Stimulated activated CD8-positive, alpha-beta memory T cell treated with anti-CD3 and anti-CD28 coated beads, Interleukin-7, amount 100 ng/mL, for 24 hours (primary cell): Measurements from ENCODE around the gene TSNAXIP1.

Experiments
- DNase-seq: peaks from one replicate; pipeline ENCODE4 v3.0.0-alpha.2; 2020; ENCODE audit warnings: low read depth

The TSNAXIP1 gene

DNA sequence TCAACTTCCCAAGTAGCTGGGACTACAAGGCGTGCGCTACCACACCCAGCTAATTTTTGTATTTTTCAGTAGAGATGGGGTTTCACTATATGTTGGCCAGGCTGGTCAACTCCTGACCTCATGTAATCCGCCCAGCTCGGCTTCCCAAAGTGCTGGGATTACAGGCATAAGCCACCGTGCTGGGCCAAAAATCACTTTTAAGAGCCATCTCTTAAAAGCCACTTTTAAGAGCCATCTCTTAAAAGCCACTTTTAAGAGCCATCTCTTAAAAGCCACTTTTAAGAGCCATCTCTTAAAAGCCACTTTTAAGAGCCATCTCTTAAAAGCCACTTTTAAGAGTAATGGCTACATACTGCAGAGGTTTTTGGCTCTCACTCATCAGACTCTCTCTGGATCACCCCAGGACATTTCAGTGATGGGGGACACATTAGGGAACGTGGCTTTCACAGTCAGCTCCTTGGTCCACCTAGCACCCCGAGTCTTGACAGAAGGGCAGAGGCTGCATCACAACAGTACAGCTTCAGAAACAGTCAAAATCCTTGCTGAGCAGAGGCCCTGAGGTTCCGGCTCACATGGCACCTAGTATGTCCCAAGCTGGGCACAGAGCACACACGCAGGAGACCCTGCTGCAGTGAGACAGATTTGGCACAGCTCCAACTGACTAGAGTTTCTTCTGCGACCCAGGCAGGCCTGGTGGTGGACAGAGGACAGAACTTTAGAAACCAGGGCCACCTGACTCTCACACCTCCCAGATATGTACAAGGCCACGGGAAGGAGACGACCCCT lies 23.9 kb upstream of the TSNAXIP1 start:
- DNase-seq, result no peak

DNA sequence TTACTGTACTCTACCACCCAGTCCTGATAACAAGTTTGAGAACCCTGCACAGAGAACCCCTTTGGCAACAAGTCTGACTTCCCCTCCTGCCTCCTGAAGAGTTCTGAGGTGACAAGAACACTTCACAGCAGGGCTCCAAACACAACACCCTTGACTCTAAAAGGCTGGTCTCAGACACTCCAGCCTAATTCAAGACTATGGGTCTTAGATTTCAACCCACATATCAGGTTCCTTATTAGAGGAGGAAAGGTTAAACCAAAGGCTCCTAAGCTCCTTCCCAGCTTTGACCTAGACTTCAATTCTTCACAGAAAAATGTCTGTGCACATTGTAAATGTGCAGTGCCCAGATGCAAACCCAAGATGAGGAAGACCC lies 23.4 kb upstream of the TSNAXIP1 start:
- DNase-seq, result no peak

DNA sequence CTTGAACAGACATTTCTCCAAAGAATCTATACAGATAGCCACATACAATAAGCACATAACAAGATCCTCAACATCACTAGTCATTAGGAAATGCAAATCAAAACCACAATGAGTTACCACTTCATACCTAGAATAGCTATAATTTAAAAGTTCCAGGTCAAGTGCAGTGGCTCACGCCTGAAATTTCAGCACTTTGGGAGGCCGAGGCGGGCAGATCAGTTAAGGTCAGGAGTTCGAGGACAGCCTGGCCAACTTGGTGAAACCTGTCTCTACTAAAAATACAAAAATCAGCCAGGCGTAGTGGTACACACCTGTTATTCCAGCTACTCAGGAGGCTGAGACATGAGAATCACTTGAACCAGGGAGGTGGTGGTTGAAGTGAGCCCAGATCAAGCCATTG lies 20.2 kb upstream of the TSNAXIP1 start:
- no peak for DNase-seq

DNA sequence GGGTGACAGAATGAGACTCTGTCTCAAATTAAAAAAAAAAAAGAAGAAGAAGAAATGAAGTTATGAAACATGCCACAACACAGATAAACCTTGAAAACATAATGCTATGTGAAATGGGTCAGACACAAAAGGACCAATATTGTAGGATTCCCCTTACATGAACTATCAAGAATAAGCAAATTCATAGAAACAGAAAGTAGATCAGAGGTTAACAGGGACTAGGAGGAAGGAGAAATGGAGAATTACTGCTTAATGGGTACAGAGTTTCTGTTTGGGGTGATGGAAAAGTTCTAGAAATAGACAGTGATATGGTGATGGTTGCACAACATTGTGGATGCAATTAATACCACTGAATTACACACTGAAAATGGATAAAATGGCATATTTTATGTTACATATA lies 16.6 kb upstream of the TSNAXIP1 start:
- no peak for DNase-seq

DNA sequence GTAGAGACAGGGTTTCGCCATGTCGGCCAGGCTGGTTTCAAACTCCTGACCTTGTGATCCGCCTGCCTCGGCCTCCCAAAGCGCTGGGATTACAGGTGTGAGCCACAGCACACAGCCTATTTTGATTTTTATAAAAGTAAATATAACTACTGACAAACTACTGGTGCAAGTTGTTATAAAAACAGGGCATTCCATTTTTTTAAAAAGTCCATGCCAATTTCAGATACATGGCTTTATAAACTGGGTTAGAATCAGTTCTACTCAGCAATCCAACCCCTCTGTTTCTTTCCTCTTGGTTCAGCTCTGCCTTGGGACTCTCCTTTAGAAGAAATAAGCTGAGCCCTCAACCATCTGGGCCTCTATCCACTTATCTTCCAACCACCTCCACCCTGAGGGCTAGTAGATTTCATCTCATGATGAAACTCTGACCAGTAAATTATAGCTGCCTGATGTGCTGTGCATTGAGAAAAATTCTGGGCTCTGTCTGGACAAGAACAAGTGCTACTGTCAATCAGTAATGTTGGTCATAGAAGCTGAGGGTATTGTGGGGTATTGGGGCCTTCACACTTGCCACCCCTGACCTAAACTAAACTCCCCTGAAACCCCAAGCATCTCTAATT lies 10.5 kb upstream of the TSNAXIP1 start:
- DNase-seq, result no peak

DNA sequence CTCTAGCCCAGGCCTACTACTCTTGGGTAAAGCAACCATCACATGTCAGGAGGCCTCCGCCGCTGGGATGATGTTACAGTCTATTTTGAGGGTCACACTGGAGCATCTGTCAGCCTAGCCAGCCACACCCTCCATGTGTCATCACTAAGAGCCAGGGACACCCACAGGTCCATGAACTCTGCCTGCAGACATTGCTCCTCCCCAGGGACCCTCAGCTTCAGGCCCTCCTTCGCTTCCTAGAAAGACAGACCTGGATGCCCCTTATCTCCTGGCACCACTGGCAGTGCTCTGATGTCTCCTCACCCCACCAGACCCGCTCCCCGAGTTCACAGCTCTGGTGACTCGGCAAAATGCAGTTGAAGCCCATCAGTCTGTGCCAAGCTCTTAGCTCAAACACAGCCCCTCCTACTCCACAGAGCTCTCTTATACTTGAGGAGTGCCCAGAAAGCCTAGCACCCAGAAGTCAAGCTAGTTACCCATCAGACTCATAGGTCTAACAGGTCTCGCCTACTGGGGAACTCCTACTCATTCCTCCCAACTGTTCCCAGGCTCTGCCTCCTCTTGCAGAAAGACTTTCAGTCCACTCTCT lies 6.3 kb upstream of the TSNAXIP1 start:
- no peak for DNase-seq

DNA sequence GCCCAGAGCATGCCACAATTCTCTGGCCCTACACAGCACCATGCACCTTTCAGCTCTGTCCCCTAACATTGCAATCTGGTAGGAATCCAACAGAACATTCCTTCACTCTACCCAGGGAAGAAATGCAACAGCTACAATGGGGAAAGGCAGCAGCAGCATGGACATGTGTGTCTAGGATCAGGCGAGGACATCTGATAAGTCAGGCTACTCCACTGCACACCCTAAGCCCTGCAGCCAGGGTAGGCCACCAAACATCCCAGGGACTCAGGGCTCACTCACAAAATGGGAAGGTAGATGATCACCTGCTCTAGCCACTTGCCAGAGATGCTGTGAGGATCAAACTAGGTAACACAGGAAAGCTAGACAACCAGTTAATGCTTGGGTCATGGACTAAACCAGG lies 5.4 kb upstream of the TSNAXIP1 start:
- DNase-seq, result no peak

DNA sequence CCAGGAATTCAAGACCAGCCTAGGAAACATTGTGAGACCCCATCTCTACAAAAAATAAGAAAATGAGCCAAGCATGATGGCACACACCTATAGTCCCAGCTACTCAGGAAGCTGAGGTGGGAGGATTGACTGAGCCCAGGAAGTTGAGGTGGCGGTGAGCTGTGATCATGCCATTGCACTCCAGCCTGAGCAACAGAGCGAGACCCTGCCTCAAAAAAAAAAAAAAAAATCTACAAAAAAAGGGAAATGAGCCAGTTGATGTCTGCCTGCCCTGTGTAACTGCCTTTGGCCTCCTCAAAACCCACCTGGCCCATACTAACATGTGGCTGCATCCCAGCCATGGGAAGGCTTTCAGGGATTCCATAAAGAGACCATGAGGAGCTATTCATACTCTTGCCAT lies 4.8 kb upstream of the TSNAXIP1 start:
- no peak for DNase-seq

DNA sequence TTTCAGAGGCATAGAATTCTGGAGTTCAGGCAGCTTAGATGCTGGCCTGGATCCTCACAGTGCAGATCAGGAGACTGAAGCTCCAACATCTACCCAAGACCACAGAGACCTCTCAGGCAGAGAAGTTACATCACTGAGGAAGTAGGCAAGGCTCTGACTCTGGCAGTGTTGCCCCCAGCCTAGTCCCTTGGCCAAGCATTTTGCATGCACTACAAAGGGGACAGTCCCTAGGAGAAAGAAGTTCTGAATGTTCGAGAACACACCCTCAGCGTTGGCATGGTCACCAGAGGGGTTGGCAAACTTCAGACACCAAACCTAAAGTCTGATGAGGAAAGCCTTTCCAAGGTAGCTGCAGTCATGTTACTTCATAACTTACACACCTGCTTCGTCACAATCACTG lies 2.8 kb upstream of the TSNAXIP1 start:
- no peak for DNase-seq

DNA sequence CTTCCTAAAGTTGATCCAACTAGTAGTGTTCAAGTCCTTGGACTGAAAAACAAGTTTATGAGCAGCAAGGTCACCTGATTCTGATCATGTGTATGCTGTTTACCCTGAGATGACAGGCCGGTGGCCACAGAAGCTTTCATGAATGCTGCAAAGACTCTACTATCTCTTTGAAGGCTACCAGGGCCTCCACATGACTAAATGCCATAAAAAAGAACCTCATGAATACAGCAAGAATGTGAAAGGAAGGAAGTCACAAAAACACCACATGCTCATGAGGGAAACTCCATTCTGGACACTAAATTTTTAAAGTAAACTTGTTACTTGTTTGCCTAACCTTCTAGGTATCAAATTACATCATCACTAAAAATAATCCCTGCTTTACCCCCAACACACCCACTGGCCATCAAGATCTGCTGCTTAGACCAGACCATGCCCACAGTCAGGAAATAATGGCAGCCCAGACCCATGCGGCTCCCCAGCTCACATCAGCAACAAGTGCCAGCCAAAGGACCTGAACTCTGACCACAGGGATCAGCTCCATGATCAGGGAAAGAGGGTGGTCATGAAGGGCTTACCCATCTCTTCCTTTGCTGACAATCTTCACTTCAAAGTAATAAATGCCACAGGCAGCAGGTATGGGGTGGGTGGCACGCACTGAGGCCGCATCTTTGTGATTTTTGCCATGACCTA lies 1.7 kb upstream of the TSNAXIP1 start:
- DNase-seq, result no peak

DNA sequence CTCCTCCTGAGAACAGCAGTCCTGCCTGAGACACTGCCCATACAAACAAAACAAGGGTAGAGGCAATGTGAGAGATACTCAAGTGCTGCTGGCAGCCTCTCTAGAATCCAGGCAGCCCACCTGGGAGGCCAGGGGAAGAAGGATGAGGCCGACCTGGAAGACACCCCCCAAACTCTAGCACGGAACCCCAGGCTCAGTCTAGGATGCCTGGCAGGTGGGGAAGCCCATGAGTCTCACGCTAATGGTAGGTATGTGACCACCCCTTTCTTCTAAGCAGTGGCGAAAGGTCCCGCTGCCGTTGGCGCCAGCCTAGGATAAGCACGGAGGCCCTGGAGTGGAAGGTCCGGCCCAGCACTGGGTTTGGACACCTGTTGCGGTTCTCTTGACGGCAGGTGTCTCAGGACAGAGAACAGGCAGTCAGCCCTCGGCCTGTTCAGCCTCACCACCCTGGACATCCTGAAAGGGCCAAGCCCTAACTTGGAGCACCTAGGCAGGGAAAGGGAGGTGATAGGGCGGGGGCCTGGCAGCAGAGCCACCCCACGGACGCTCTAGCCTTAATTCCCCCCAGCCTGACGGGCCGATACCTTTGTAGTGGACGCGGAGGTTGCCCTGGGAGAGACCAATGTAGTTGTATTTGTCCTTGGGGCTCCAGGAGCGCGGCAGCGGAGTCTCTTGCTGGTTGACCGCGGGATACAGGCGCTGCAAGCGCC lies 816 bp upstream of the TSNAXIP1 start:
- DNase-seq, result no peak

DNA sequence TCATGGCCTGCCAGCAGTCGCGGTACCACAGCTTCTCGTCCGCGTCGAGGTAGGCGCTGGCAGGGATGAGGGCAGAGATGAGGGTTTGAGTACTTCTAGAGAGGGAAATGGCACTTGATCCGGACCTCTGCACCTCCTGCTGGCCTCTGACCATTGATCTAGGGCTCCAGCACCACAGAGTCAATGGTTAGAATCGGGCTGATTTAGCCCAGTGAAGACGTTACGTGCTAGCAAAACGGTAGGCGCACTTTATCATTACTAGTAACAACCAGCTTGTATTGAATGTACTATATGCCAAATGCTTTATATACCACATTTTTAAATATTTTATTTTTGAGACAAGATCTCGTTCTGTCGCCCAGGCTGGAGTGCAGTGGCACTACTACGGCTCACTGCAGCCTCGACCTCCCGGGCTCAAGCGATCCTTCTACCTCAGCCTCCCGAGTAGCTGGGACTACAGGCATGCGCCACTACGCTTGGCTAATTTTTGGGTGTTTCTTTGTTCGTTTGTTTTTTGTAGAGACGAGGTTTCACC lies 526 bp downstream of the TSNAXIP1 start:
- no peak for DNase-seq

DNA sequence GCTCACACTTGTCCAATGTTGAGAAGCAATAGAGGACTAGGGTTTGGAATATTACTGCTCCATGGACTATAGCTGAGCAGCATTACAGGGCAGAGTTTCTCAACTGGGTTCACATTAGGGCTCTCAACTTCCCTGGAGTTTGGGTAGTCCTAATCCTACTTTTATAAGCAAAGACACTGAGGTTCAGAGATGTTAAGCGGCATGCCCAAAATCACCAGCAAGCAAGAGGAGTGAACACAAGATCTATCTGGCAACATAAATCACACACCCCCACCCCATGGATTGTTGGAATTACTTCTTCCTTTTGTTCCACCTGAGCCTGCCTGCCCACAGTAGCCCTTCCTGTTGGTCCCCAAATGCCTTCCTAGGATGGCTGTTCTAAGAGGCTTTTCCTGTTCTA lies 5.2 kb downstream of the TSNAXIP1 start:
- no peak for DNase-seq

DNA sequence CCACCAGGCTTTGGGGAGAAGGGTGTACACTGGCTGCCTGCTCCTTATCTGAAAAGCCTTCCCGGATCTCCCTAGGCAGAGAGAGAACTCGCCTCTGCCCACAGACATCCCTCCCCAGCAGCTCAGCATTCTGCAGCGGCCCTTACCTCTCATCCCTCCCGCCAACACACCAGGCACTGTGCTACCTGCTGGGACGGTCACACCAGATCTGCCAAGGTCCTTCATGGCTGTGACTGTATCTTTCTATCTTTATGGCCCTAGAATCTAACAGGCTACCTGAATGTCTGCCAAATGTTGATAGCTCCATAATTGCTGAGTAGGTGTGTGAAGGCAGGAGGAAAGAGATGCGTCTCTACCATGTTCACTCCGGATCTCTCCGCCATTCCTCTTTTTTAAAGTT lies 7.9 kb downstream of the TSNAXIP1 start:
- no peak for DNase-seq

DNA sequence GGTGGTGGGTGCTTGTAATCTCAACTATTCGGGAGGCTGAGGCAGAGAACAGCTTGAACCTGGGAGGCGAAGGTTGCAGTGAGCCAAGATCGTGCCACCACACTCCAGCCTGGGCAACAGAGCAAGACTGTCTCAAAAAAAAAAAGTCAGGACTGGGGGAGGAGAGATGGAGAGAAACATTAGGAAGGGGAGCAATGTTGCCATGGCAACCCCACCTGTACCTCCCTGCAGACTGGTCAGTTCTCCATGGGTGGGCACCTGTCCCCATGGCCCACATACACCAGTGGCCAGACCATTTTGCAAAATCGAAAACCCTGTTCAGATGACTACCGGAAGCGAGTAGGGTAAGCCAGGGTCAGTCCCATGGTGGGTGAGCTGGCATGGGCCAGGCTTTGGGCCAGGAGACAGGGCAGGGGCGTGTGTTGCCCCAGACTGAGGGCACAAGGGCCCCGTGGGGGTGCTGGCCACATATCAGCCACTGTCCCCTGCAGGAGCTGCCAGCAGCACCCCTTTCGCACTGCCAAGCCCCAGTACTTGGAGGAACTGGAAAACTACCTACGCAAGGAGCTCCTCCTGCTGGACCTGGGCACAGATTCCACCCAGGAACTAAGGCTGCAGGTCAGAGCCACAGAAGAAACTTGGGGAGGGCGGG lies 14.0 kb downstream of the TSNAXIP1 start:
- no peak for DNase-seq

DNA sequence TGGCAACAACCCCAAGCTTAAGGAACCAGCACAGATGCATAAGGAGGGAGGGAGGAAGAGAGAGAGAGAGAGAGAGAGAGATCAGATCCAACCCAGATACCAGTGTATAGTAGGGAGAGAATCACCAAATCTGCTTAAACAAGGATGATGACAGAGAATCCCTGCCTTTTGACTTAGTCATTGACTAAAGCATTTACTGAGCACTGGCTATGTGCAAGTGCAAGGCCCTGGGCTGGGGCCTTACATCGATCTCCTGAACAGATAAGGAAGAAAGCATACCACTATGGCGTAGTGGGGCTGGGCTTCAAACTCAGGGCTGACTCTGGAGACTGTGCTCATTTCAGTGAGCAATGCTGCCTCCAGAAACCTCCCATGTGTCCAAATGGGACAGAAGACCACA lies 15.8 kb downstream of the TSNAXIP1 start:
- no peak for DNase-seq

DNA sequence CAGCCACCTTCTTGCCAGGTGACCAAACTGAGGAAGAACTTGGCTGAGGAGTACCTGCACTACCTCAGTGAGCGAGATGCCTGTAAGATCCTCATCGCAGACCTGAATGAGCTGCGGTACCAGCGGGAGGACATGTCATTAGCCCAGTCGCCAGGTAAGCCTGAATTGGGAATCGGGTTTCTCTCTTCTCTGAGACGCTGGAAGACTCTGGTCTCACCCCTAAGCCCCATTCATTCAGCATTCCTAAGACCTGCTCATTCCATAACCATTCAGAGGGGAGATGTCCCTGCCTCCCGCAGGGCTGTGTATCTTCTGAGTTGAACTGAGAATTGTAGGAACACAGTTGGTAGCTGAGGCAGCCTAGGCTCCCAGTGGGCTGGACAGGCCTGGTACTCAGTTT lies 18.4 kb downstream of the TSNAXIP1 start:
- no peak for DNase-seq

DNA sequence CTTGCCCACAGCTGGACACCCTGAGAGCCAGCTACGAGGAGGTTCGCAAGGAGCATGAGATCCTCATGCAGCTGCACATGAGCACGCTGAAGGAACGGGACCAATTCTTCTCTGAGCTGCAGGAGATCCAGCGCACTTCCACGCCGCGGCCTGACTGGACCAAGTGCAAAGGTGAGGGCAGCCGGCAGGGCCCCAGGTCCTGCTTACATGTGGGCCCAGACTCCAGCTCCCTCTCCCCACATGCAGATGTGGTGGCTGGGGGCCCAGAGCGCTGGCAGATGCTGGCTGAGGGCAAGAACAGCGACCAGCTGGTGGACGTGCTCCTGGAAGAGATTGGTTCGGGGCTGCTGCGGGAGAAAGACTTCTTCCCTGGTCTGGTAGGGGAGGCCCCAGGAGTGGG lies 19.2 kb downstream of the TSNAXIP1 start:
- no peak for DNase-seq

DNA sequence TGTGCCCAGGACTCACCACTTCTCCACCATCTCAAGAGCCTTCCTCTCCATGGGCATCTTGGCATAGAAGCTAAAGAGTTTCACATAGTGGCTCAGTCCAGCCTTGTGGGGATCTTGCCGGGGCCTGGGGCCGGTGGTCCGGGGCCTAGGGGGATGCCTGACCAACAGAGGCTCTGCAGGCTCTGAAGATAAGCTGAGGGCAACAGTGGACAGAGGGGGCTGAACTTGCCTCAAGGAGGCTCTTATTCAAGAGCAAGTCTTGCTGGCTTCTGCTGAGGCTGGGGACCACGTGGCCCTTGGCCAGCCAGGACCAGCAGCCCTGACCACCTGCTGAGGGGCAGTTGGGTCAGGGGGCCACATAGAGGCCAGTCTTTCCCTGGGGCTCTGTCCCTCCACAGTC lies 22.0 kb downstream of the TSNAXIP1 start:
- DNase-seq, result no peak

DNA sequence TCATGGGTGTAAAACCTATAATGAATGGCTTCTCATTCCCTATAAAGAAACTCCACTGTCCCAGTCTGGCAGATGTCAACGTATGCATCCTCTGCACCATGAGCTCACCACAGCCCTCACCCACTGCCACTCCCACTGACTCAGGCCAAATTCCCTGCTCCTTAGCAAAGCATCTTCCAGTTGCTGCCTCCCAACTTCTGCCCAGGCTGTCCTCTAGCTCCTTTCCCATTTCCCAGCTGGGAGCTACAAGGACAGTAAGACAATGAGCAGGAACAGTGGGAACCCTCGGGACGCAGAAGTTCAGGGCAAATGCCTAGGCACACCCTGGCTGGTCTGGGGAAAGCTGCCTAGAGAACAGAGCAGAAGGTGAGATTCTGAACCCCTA lies 26.3 kb downstream of the TSNAXIP1 start:
- no peak for DNase-seq

DNA sequence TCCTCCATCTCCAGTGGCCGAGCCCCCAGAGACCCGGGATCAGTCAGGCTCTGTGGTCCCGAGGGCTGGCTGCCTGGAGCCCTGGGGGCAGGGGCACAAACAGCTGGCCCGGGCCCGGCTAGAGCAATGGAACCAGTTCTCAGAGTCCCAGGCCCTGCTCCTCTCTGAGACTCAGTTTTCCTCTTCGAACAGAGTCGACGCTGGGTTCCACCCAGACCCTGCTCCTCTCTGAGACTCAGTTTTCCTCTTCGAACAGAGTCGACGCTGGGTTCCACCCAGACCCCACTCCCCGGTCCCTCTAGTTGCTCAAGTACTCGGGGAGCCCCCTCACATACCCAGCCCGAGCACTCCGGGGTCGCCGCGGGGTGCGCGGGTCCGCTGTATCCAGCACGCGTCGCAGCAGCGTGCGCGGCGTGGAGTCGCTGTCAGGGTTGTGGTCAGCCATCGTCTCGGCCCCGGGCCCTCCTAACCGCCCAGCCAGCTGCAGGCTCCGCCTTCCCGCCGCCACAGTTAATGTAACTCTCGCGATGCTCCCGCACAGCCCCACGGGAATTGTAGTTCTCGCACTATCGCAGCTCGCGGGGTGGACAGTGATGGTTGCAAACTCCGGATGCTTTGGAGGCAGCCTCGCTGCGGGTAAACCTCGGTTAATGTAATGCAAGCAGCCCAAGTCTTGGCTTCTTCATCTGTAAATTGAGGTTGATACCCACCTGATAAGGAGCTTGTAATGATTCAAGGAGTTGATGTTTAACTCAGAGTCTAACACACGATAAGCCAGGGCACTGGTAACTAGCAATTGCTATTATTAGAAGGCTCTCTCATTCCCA lies 26.9 kb downstream of the TSNAXIP1 start:
- peak; percentile 86 for DNase-seq
